ENCODE data around the gene RBM14.
"Not testable (repeated sequence)": the region's sequence is repeated elsewhere in the genome, so short reads cannot be mapped to it uniquely, and the experiment has no call there.

The RBM14 gene

GRCh38 chr11:66637557-66638176 lies 21.2 kb downstream of the RBM14 start:
- no peak for DNase-seq

- peak; percentile 96 for DNase-seq
Observed at GRCh38 chr11:66638177-66639065, 22.0 kb downstream of the RBM14 start, which contains the start of gene RBM4. Gene RBM4, plus strand, starts transcription at chr11:66638703. Its CDS starts 1,009 bp downstream, at chr11:66639712.

DNA sequence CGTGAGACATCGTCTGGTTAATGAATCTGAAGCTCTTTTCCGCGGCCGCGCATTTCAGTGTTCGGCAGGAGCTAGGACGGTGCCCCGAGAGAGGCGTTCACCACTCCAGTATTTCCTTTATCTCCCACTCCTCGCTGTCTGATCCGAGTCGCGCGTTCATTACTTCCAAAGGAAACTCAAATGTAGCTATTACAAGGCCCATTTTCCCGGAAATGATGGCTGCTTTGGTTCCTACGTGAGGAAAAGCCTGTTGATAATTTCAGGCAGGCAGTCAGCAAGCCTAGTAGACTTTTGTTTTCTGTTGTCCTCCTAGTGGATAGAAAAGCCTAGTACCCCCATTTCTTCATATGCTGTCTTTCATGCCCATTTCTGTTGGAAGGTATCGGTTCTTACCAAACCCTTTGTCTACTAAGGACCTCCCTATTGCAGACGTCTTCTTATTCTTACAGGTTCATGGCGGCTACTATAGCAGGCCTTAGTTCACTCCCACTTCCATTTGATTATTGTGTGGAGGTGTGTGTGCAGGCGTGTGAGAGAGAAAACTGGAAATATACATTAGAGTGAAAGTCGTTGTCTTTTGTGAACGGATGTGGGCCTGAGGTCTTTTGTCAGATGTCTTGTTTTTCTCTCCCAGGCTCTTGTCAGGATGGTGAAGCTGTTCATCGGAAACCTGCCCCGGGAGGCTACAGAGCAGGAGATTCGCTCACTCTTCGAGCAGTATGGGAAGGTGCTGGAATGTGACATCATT lies 22.8 kb downstream of the RBM14 start:
- peak; percentile 28 for DNase-seq

DNA sequence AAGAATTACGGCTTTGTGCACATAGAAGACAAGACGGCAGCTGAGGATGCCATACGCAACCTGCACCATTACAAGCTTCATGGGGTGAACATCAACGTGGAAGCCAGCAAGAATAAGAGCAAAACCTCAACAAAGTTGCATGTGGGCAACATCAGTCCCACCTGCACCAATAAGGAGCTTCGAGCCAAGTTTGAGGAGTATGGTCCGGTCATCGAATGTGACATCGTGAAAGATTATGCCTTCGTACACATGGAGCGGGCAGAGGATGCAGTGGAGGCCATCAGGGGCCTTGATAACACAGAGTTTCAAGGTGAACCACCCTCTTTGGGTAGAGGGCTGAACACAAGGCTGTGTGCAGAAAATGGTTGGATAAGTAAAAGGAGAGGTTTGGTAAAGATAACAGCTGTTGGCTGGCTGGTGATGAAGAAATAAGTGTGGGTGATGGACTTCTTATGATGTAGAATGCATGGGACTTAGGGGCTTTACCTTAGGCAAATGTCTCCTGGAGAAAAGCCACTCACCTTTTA lies 23.4 kb downstream of the RBM14 start:
- not testable (repeated sequence) for DNase-seq

- no peak for DNase-seq
Observed at GRCh38 chr11:66641834-66642233, 25.4 kb downstream of the RBM14 start.

DNA sequence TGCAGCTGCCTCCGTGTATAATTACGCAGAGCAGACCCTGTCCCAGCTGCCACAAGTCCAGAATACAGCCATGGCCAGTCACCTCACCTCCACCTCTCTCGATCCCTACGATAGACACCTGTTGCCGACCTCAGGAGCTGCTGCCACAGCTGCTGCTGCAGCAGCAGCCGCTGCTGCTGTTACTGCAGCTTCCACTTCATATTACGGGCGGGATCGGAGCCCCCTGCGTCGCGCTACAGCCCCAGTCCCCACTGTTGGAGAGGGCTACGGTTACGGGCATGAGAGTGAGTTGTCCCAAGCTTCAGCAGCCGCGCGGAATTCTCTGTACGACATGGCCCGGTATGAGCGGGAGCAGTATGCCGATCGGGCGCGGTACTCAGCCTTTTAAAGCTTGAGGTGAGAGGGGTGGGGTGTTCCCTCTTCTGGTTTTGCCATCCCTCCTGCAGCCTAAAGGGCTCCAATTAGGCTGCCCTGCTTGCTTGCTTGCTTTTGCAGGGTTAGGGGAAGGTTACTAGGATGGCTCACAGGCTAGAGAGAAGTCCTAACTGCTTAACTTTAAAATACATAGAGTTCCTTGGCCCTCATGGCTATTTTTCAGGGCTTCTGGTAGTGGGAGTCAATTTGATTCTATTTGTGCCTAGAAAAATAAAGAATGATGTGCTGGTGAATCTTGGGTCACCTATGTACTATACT lies 27.5 kb downstream of the RBM14 start:
- no peak for DNase-seq

GRCh38 chr11:66646828-66647227 lies 30.4 kb downstream of the RBM14 start:
- no peak for DNase-seq

DNA sequence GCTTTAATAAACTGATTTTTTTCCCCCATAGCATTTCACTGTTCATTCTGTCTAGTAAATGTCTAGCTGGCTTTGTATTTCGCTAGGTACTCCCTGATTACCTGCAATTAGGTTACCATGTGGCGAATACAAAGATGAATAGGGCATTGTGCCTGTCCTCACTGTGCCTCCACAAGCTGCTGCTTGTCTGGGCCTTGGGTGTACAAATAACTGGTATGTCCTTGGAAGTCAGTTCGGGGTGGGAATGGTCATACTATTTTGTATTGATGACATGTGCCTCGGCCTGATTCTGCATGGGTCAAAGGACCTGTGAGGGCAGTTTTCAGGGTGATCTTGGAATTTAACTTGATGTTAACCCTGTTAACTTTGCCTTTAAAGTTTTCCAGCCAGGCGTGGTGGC lies 33.5 kb downstream of the RBM14 start:
- DNase-seq, result no peak

GRCh38 chr11:66651016-66651415 lies 34.6 kb downstream of the RBM14 start:
- no peak for DNase-seq

DNA sequence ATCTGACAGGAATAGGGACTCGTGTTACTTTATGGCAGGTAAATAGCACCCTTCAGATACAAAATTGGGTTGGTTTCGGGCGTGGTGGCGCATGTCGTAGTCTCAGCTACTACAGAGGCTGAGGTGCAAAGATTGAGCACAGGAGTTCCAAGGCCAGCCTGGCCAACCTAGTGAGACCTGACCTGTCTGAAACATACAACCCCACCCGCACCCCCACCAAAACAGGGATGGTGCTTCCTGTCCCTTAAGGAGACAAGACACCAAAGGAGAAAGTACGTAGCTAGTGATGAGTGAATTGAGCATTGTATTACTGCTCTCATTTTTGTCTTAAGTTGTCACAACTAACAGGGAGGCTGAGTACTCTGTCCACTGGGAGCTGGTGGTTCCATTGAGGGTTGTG lies 36.2 kb downstream of the RBM14 start:
- no peak for DNase-seq

GRCh38 chr11:66653123-66653522 lies 36.7 kb downstream of the RBM14 start:
- DNase-seq, result no peak

DNA sequence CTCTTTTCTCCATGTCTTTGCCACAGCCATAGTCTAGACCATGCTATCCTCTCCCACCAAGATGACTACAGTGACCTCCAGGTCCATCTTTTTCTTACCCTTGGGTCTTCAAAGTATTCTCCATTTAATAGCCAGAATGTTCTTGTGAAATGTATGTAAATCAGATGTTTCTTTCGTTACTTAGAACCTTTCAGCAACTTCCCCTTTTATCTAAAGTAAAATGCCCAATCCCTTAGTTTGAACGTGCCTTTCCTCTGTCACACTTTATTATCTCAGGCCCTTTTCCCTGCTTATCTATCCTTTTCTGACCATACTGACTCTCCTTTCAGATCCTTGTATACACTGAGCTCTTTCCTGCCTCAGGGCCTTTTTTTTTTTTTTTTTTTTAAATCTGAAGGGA lies 43.3 kb downstream of the RBM14 start:
- DNase-seq, result no peak

DNA sequence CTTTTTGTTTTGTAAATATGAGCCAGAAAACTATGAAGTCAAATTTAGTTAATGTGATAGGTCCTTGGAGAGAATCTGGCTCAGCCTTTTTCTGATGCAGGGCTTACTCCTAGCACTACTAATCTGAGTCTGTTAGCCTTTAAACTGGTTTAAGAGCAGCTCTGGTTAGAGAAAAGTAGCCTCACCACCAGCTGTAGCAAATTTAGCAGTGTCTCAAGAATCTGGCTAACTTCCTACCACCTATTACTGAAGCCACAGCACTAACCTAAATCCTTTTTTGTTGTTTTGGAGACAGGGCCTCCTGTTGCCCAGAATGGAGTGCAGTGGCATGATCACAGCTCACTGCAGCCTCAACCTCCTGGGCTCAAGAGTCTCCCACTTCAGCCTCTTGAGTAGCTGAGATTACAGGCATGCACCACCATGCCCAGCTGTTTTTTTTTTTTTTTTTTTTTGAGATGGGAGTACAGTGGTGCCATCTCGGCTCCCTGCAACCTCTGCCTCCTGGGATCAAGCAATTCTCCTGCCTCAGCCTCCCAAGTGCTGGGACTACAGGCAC lies 47.4 kb downstream of the RBM14 start:
- no peak for DNase-seq

DNA sequence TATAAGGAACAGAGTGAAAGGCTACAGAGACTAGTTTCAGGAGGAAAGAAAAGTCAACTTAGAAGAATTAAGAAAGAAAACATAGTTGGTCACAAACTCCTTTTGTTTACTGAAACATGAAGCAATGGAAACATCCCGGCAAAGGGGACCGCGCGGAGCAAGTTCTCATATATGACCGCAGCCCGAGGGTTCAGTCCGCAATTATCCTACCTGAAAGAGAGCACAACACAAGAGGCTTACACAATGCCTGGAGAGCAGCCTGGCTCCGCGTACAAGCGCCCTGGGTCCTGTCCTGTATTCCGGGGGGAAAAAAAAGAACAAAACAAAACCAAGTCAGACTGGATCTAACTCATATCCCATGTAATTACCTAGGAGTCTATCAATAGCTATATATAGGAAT lies 48.9 kb downstream of the RBM14 start:
- no peak for DNase-seq

GRCh38 chr11:66670816-66671215 lies 54.4 kb downstream of the RBM14 start:
- no peak for DNase-seq

- DNase-seq, result no peak
Observed at GRCh38 chr11:66674964-66675602, 58.7 kb downstream of the RBM14 start.

DNA sequence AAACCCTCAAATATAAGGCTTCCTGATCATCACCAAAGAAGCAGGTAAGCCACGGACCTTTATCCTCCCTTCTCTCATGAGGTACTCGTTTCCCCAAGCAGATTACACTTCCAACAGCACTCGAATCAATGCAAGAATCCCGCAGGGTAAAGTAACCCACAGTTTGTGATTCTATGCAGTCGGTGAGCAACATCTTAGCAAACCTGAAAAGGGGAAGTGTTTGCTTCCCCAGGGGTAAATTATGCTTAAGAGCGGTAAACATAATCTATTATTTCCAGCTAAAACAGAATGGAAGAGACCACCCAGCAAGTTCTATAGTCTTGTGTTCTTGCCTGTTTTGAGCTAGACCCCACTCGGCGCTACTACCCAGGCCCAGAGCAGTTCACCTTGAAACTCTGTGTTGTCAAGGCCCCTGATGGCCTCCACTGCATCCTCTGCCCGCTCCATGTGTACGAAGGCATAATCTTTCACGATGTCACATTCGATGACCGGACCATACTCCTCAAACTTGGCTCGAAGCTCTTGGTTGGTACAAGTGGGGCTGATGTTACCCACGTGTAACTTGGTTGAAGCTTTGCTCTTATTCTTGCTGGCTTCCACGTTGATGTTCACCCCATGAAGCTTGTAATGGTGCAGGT lies 60.0 kb downstream of the RBM14 start:
- DNase-seq, result no peak

Measured in stimulated activated naive CD4-positive, alpha-beta T cell treated with Interleukin-2 at 50 U/mL for 16 hours (primary cell).